HG02943 (cell line): ENCODE results near the gene PROX1.

Experiments
- ATAC-seq: cut with Tn5 transposase; IDR thresholded peaks from one replicate; pipeline ENCODE4 v1.9.1; 2021; ENCODE audit warnings: mild to moderate bottlenecking, low read depth, moderate library complexity; ENCODE audit not compliant: unreplicated experiment

The PROX1 gene

DNA sequence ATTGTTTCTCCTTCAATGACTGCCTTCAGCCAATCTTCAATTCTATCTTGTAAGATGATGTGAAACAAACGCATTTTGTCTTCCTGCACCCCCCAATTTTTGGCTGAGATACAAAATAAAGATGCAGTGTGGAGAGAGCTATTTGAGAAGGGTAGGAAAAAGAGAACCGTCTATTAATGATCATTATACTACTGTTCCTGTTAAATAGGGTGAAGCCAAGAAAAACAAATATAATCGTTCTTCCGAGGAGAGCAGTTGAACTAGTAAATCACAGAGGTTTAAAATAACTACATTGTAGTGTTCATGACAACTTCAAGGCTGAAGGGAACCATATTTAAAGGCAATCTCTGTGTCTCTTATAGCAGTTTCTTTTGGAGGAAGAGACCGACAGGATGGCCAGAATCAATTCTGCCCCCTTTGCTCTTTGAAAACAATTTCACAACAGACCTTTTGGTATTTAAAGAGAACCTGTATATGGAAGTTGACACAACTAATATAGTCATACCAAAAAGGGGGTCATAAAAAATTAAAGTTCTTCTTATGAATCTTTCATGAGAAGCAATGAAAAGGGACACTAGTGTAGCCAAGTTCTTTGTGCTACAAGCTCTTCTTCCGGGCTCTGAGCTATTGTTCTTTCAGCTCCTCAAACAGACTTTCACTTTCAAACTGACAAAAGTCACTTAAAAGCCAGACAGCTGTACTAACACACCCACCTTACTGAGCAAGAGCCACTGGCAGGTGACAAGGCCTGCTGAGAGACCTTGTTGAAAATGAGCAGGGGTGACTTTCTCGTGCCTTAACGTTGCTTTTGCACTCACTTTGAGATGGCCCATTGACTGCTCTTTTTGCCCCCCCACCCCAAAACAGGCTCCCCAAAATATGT is 30.9 kb downstream of the PROX1 start:
- ATAC-seq, result no peak

DNA sequence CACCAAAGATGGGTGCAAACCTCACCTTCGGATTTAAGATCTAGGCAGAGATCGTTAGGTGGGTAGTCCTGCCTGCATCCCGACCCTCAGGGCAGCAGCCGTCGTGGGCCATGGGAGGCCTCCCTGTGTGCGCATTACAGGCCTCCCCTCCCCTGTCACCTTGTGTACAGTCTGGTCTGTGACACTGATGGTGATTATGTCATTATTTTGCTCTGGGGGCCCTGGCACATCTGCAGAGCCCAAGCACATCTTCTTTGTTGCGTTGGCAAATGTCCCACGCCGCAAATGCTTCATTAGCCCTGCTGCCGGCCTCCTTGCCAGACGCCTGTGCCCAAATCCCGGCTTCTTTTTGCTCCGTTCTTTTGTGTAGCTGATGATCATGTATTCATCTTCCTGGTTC is 31.7 kb downstream of the PROX1 start:
- ATAC-seq, result no peak

DNA sequence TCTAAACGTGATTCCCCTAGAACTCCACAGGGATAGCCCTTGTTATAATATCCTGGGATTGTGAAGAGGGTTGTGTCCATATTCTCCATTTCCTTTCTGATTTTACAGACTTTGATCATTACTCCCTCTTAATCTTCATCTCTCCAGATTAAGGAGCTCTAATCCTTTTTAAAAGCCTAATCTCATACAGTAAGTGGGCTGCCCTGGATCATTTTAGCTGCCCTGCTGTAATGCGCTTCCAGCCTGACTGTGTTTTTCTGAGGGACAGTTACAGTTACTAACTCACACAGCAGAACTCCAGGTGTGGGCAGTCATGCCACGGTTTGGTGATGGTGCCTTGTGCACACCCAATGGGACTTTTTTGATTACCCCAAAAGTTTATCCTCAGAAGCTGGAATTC is 33.5 kb downstream of the PROX1 start:
- no peak for ATAC-seq

DNA sequence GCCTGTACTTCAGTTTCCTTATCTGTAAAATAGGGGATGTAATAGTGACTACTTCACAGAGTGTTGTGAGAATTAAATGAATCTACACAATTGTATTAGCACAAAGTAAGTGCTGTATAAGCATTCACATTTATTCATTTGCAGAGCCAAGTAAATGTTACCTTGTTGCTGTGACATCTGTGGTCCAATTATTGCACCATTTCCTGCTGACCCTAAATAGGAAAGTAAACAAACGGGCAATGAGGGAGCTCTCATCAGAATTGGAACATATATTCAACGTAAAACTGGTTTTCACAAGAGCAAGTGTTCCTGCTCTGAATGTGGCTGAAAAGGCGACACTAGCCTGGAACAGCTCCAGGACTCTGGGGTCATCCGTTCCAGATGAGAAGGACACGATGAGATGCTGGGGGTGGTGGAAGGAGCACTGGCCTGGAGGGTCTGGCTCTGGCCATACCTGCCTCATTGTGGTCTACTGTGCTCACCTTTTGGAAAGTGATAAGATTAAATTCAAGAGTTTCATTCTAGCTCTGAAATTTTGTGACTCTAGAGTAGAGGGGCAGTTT is 34.5 kb downstream of the PROX1 start:
- no peak for ATAC-seq

DNA sequence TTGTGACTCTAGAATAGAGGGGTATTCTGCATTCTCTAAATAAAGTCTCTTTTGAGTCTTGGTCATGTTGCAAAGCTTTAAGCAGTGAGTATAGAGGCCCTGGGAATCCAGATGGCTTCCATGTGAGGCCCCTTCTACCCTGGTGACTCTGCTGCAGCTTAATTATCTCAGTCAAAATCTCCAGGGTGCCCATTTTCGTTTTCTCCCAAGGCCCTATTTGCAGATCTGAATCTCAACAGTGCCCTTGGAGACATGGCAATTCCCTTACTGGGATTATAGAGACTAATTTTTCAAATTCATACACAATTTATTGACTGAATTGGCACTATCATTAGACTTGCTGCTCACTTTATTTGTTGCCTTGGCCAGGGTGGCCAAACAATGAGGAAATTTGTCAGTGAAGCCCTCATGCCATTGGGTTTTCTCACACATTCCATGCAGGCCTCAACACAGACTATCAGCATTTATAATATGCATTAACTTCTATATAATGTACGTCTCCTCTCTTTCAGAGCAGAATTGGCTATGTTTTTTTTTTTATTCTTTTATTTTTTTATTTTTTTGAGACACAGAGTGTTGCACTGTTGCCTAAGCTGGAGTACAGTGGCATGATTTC is 35.1 kb downstream of the PROX1 start:
- no peak for ATAC-seq

DNA sequence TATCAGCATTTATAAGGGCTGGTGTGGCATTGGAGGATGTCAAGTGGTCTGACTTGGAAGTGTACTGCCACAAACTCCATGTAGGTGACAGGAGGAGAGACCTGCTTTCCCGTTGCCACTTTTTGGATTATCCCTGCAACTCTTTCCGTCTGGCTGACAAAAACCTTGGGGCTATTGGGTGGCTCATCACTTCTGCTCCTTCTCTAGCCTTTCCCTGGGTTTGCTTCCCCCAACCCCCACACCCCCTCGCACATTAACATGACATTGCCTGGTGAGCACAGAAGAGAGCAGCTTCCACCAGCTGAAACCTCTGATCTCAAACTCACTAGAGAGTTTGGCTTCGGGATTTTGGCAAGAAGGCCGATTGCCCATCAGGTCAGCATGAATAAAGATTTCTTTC is 39.2 kb downstream of the PROX1 start:
- no peak for ATAC-seq

DNA sequence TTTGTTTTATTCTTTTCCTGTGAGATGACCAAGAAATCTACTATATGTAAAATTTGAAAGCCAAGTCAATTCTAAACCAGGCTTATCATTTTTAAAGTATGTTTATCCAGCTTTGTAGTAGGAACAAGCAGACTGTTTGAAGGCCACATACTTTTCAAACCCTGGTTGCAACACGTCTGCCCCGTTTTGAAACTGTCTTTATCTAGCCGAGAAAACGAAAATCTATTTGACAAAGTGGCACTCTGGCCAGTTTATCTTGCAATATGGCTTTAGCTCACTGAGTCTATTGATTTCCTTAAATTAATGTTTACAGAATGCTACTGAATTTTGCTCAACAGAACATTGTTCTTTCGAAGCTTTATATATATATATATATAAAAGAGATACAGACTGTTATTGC is 39.7 kb downstream of the PROX1 start:
- no peak for ATAC-seq

DNA sequence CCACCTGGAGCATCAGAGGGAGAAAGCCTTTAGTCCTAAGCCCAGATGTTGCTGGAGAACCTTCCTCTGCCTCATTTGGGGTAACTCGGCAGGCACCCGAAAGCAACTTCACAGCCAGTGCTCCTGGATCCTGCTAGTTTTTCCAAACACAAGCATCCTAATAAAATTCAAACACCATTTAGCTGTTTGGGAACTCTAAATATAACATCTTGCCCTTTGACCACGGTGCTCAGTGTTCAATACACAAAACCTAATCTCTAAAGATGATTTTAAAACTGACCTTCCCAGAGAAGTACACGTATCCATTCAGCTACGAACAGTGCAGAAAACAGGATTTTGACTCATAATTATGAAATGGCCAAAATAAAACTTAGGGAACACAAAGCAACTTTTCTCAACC is 40.3 kb downstream of the PROX1 start:
- ATAC-seq, result no peak

DNA sequence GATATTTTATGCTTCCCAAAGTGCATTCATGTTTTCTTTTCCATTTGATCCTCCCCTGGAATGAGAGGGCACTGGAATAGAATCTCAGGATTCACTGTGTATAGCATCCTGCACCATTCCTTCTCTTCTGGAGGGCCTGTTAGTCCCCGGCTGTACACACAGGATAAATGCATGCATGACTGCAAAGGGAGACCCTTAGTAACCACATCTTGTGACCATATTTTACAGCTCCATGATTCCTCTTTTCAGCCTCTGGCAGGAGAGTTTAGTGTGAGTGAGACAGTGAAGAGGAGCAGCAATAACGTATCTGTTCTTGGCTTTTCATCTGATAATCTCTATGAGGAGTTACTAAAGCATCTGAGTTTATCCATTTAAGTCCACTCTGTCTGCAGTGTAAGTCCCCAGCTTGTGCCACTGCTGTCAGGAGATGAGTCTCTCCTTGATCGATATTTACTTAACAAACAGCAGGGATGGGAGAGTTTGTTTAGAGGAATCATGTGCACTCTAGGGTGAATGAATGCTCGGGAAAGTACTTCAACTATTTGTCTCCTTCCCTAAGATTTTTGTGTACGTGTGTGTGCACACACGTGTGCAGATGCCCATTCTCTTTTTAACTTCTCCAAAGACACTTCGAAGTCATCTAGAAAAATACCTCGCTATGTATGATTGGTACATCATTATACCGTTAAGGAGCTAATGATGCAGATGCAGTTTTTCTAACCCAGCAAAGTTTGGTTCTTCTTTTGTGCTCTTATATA is 41.1 kb downstream of the PROX1 start:
- ATAC-seq, result no peak

DNA sequence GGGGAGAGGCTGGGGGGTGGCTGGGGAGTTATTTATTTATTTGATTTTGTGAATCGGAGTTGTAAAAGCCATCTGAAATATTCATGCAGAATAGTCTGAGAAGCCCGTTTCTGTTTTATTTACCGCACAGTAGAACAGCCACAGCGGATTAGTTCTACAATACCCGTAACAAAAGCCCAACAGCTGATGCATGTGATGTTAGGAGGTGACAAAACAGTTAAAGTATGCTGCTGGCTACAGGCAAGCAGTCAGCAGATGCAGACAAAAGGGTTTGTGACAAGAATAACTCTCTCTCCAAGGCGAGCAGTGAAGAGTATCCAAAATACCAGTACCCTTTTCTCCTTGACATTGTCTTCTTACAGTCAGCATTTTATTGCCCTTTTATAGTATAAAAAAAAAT is 42.0 kb downstream of the PROX1 start:
- ATAC-seq, result no peak

DNA sequence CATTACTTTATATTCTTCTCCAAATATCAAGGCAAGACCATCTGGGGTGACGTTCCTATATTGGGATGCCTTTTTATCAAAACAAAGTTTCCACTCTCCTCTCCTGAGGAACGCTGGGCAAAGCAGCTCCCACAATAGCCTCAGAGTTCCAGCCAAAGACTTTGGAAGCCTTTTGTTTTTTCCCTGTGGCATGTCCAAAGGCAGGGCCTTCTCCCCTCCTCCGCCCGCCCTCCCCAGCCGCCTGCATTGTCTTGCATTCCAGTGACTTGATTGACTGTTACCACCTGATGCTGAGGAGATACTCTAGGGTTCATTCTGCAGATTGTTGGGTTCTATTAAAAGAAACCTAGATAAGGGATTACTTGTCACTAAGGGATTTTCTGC is 43.5 kb downstream of the PROX1 start:
- no peak for ATAC-seq

DNA sequence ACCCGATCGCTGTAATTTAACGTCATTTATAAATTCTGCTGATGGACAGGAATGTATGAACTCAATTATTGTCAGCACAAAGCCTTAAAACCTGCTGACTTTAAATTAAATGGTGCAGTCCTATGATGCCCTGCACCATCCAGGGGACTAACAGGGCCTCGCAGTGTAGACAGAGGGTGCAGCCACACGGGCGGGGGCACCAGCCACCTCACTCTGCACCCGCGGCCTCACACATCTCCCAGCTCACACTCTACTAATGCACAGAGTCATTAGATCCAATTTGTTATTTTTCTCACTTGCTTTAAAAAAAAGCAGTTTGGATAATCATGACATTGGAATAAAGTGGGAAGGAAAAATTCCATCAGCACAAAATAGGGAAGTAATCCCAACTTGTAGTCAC is 49.7 kb downstream of the PROX1 start:
- no peak for ATAC-seq

DNA sequence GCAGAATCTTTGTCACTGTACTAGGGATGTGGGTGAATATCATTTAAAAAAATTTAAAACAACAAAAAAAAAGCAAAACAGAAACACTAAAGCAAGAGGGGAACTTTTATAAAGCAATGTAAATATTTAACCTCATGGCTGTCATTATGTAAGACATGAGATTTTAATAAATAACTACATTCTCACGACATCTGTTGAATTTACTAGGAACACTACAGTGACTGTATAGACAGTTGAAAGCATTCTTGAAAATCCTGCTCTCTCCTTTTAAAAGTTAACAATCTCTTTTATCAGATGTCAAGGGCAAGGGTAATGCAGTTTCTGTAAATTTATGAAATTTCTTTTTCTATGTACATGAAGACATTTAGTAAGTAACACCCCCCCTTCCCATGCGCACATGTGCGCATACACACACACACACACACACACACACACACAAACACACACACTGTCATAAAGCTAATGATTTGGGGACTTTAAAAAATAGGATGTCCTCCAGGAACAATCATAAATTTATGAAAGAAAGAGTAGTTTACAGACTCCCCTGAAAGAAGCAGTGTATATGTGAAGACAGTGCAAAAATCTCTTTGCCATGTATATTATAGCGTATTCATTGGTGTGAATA is 51.7 kb downstream of the PROX1 start:
- no peak for ATAC-seq

DNA sequence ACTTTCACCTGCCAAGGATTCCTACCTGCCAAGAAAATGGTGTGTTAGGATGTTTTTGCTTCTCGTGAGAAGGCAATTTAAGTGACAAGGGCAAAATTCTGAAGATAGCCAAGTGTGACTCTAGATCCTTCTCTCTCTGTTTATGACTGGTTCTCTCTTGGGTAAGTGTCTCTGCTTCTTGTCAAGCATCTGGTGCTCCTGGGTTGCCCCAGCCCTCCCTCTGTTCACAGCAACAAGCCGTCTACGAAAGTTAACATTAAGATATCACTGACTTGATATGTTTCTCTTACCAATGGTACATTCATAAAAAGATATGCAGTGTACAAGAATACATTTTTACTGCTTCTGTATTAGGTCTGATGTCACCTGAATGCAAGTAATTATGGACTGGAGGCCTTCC is 55.4 kb downstream of the PROX1 start:
- ATAC-seq, result no peak

DNA sequence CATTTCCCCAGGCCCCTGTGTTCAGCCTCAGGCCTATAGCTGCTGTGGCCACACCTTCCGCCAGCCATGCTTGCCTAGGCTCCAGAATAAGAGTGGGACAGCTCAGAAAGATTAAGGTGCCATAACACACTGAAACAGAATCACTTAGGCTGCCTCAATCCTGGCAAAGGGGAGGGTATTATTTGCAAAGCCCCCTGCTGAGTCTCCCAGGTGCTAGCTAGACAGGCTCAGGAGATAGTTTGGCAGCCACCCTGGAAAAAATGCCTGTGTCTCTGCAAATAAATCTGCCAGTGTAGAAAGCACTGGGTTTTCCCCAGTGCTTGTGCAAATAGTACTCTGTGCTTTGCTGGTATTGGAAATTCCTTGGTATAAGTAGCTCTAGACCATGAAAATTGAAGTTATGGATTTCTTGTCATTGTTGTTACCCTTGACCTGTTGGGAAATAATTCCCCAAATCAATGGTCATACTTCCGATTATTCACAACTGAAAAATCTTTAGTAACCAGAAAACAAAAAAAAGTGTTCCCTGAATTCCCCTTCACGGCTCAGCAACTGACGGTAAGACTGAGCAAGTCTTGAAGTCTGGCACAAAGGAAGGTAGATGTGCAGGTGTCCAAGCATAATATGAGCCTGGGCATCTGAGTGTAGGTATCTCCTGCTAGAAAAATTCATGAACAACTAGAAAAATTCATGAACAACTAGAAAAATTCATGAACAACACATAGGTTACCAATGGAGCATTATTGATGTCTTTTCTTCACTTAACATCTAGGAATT is 56.9 kb downstream of the PROX1 start:
- no peak for ATAC-seq

DNA sequence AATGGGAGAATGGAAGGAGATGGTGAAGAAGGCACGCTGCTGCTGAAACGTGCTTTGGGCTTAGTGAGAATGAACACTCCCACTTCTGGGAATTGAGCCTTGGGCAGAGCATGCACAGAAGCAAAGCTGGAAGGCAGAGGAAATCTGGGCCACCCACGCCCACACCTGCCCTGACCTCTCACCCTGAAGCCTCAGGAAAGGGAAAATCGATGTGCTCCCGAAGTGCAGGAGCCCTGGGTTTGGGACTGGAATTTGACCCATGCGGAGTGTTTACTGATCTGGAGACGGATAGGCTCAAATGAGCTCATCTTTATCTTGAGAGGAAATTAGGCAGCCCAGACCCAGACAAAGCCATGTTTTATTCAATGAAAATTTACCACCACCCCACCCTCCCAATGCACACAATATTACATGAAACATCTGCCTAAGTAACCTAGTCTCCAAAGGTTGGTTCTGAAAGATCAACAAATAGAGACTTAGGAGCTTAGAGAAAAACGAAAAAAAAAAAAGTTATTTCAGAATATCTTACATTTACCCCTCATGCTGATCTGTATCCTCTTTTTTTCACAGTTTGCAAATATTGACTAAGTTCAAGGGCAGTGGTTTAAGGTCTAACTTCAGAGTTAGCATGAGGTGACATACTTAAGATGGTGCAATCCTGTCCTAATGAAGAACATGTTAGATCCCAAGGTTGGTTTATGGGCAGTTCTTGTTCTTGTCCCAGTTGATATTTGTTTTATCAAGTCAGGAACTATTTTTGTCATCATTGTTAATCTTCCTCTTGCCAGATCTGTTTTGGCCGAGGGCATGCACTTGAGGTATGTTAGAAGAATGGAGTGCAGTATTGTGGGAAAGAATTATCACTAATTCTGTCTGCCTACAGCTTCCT is 63.0 kb downstream of the PROX1 start:
- ATAC-seq, result no peak

DNA sequence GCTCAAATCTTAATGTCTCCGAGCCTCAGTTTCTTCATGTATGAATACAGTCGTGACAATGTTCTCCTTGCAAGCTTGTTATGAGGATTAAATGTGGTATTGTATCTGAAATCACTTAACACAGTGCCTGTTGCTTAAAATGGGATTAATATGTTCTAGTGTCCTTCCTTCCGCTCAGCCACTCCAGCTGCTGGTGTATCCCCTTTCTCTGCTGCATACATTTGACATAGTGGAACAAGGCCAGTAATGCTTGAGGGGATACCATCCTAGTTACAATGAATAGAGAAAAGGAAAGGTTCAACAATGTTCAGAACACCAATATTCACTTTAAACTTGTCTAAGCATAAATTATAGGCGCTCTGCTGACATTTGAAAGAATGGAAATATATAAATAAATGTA is 64.0 kb downstream of the PROX1 start:
- ATAC-seq, result no peak

DNA sequence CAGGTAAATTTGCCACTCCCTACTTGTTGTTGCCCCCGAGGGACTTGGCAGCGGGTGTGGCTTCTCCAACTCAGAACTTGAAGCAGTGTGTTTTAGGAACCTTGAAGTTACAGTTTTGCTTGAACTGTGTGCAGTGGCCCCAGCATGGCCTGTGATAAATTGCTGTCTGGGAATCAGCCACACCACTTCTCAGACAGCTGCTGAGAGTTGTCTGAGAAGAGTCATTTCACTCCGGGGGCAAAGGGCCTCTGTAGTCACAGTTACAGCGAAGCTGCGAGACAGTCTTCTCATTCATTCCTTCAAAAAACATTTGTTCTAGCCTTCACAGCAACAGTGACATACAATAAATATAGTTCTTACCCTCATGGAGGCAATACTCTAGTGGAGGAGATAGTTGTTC is 70.3 kb downstream of the PROX1 start:
- ATAC-seq, result no peak

DNA sequence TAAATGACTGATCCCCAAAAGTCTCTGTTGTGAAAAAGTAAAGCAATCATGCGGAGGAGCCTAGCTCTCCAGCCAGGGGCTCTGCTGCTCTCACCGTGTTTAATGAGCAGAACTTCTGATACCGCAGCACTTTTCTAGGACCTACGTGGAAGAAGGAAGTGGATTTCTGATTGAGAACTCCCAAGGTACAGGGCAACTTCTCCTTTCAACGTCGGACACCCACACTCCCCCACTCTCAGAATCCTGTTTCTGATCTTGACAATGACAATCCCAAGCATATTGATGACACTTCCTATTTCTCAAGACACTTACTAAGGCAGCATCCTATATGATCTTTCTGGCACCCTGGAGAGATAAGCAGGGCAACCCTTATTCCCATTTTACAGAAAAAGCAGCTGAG is 78.4 kb downstream of the PROX1 start:
- ATAC-seq, result no peak
